Measurements from ENCODE around the gene CSRP2. TPM values are rescaled to one million over a fixed set of nuclear protein-coding genes. Genes with fewer than 3 reads are reported as not detected.

Gene CSRP2
- total and polyA plus RNA-seq, 2 of the 13 experiments (the other 11 are each of a cell fraction or from before 2014, with no cell fraction given), result 7.2 to 8.0 TPM

DNA sequence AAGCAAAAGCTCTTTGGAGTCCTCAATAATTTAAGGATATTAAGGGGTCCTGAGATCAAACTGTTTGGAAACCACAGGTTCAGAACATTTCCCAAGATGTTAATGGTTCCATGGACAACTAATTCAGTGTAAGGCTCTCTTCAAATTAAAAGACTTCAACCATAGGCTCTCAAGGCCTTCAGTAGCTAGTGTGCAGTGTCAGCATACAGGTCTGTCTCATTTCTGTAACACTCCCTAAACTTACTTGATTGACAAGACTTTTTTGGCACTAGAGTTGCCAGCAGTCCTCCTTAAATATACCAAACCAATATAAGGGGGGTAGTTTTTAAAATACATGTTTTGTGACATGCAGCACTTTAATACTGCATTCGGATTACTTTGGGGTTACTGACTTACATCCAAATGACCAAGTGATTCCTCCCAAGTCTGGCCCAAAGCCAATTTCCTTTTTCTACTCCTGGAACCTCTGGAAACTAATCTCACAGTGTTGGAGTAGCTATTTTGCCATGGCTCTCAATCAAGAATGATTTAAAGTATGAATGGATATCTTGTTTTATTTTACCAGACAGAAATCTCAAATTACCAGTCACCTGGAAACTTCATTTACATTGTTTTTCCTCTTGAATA, 22.7 kb downstream of the CSRP2 start:
- CTCF ChIA-PET (ENCODE audit: low intra/inter-chr PET ratio, low total read pairs), result no interaction called here
- Histone ChIP-seq H3K9me3 (ENCODE audit: low read length) (no peaks in the 10 kb centered on the region), H3K27ac (ENCODE audit: extremely low read length, insufficient read depth, low read length) (no peak overlapping the region), H3K4me1 (ENCODE audit: insufficient read depth, low read length) (no peaks in the 10 kb centered on the region), H3K9ac (ENCODE audit: insufficient read depth, low read depth, low read length) (no peak overlapping the region), H3K36me3 (replicated peaks in 1 of 2; ENCODE audit: control insufficient read depth in 1 of 2, insufficient read depth in 2 of 2, low read length in 2 of 2) (no peaks in the 10 kb centered on the region), H4K20me1 (ENCODE audit: insufficient read depth, low read length) (no peaks in the 10 kb centered on the region), H2AFZ (ENCODE audit: low read length) (no peak overlapping the region), H3K27me3 (ENCODE audit: control insufficient read depth in 1 of 2, insufficient read depth in 2 of 2, low read length in 2 of 2) (no peaks in the 10 kb centered on the region), H3K4me2 (ENCODE audit: low read depth, low read length) (no peak overlapping the region), H3K4me3 (replicated peaks in 1 of 3; ENCODE audit: insufficient read depth in 1 of 3, low read depth in 2 of 3, low read length in 3 of 3) (no peak overlapping the region), H3K79me2 (ENCODE audit: insufficient read depth, low read length) (no peaks in the 10 kb centered on the region)
- no TSS peak for BruUV-seq (replicated peaks)
- no peak for FAIRE-seq
- POLR2A ChIA-PET, result no interaction called here
- no peak for ATAC-seq
- in situ Hi-C loops (cut with HindIII; ENCODE audit: extremely low pct_ligation_motif_present, low pct_unique_long_range_greater_than_20kb), result no loop called here
- WGBS (ENCODE audit: low lambda C conversion rate), result 100% methylated on average over 1 of the region's 1 CpG
- DNase-seq (ENCODE audit: low spot score), result no peak
- intact Hi-C loops (cut with micrococcal nuclease; ENCODE audit: unreplicated experiment), result no loop called here
- no peak for TF ChIP-seq MTF2 (CRISPR knock-in tag; IDR thresholded peaks at IDR 0.05; ENCODE audit: borderline replicate concordance)
- TF ChIP-seq KAT7 (CRISPR knock-in tag; IDR thresholded peaks at IDR 0.05; ENCODE audit: borderline replicate concordance), result no peak
- no peak for TF ChIP-seq ZNF414 (CRISPR knock-in tag; IDR thresholded peaks at IDR 0.05)
- no peak for TF ChIP-seq PLSCR1 (CRISPR knock-in tag; IDR thresholded peaks at IDR 0.05; ENCODE audit: borderline replicate concordance)
- no peak for TF ChIP-seq ZSCAN21 (CRISPR knock-in tag; IDR thresholded peaks at IDR 0.05; ENCODE audit: borderline replicate concordance)
- TF ChIP-seq ZNF616 (CRISPR knock-in tag; IDR thresholded peaks at IDR 0.05; ENCODE audit: low read depth), result no peak
- TF ChIP-seq CBX1 (IDR thresholded peaks at IDR 0.05; ENCODE audit: low read depth), result no peak
- TF ChIP-seq ARHGAP35 (CRISPR knock-in tag; IDR thresholded peaks at IDR 0.05; ENCODE audit: borderline replicate concordance), result no peak
- TF ChIP-seq, protein P1, sequence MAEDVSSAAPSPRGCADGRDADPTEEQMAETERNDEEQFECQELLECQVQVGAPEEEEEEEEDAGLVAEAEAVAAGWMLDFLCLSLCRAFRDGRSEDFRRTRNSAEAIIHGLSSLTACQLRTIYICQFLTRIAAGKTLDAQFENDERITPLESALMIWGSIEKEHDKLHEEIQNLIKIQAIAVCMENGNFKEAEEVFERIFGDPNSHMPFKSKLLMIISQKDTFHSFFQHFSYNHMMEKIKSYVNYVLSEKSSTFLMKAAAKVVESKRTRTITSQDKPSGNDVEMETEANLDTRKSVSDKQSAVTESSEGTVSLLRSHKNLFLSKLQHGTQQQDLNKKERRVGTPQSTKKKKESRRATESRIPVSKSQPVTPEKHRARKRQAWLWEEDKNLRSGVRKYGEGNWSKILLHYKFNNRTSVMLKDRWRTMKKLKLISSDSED (CRISPR knock-in tag; IDR thresholded peaks at IDR 0.05), result no peak

All from HepG2 (cell line).